Measurements from ENCODE around the gene BEND6. TPM values are rescaled to one million over a fixed set of nuclear protein-coding genes. Genes with fewer than 3 reads are reported as not detected.

The BEND6 gene
- total RNA-seq, 1 donor from 2014 or later: 0.38 TPM

DNA sequence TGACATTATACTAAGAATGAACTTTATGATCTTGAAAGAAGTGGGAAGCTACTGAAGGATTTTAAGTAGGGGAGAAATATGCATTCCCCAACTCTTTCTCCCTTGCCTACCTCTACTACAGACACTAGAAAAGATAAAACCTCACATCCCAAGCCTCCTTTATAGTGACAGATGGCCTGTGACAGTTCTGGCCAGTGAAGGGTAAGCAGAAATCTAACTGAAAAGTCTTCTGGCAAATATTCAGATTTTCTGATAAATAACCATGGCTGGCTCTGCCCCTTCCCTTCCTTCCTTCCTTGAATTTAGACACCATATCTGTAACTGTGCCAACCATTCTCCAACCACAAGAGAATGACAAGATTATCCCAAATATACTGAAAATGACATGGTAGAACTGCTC, 10.2 kb upstream of the BEND6 start:
- TF ChIP-seq CTCF (IDR thresholded peaks at IDR 0.05; ENCODE audit: borderline replicate concordance): no peak
- no peaks in the 10 kb centered on the region for H3K27me3 ChIP-seq (ENCODE audit: low read depth)
- no peak overlapping the region for H3K4me3 ChIP-seq
- no peaks in the 10 kb centered on the region for H3K36me3 ChIP-seq
- no peak for DNase-seq
- no peak overlapping the region for H3K27ac ChIP-seq (replicated peaks)
- H3K9me3 ChIP-seq (replicated peaks): peaks cover 19% of the 10 kb centered on the region
- H3K4me1 ChIP-seq: no peaks in the 10 kb centered on the region
- intact Hi-C loops (cut with micrococcal nuclease): no loop called here

GRCh38 chr6:56946368-56946767, 8.5 kb upstream of the BEND6 start:
- H3K36me3 ChIP-seq: no peaks in the 10 kb centered on the region
- H3K4me3 ChIP-seq: no peak overlapping the region
- no peak for TF ChIP-seq CTCF (IDR thresholded peaks at IDR 0.05; ENCODE audit: borderline replicate concordance)
- no peak for DNase-seq
- H3K27me3 ChIP-seq (ENCODE audit: low read depth): no peaks in the 10 kb centered on the region
- peaks cover 9% of the 10 kb centered on the region for H3K9me3 ChIP-seq (replicated peaks)
- no peaks in the 10 kb centered on the region for H3K4me1 ChIP-seq
- no peak overlapping the region for H3K27ac ChIP-seq (replicated peaks)
- intact Hi-C loops (cut with micrococcal nuclease): no loop called here

GRCh38 chr6:56947924-56948323, 7.0 kb upstream of the BEND6 start:
- no peak for DNase-seq
- no peaks in the 10 kb centered on the region for H3K4me1 ChIP-seq
- no peaks in the 10 kb centered on the region for H3K27me3 ChIP-seq (ENCODE audit: low read depth)
- no peak overlapping the region for H3K27ac ChIP-seq (replicated peaks)
- no peak overlapping the region for H3K4me3 ChIP-seq
- intact Hi-C loops (cut with micrococcal nuclease): no loop called here
- TF ChIP-seq CTCF (IDR thresholded peaks at IDR 0.05; ENCODE audit: borderline replicate concordance): no peak
- no peaks in the 10 kb centered on the region for H3K36me3 ChIP-seq
- H3K9me3 ChIP-seq (replicated peaks): no peaks in the 10 kb centered on the region

DNA sequence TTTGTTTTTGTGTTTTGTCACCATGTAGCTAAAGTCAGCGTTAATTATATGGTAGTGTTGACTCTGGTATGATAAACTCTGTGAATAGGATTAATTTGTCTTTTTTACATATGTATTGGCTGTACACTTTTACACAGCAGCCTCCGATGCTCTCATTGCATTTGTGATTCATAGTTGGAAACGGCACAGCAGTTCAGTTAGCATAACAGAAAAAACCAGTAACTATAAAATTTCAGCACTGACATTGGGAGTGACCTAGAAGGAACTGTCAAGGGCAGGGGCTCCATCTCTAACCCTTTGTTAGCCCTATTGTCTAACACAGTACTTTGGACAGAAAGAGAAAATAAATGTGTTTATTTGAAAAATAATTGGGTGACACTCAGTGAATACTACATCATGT, 5.6 kb upstream of the BEND6 start:
- Histone ChIP-seq H3K4me3 (no peak overlapping the region), H3K9me3 (replicated peaks) (no peaks in the 10 kb centered on the region), H3K36me3 (no peaks in the 10 kb centered on the region), H3K27ac (replicated peaks) (no peak overlapping the region), H3K27me3 (ENCODE audit: low read depth) (peaks cover 8% of the 10 kb centered on the region), H3K4me1 (peaks cover 11% of the 10 kb centered on the region)
- intact Hi-C loops (cut with micrococcal nuclease): no loop called here
- TF ChIP-seq CTCF (IDR thresholded peaks at IDR 0.05; ENCODE audit: borderline replicate concordance): no peak
- no peak for DNase-seq

- TF ChIP-seq CTCF (IDR thresholded peaks at IDR 0.05; ENCODE audit: borderline replicate concordance): no peak
- Histone ChIP-seq H3K27me3 (ENCODE audit: low read depth) (peaks cover 11% of the 10 kb centered on the region), H3K4me1 (peaks cover 13% of the 10 kb centered on the region), H3K4me3 (no peak overlapping the region), H3K27ac (replicated peaks) (no peak overlapping the region), H3K36me3 (no peaks in the 10 kb centered on the region), H3K9me3 (replicated peaks) (no peaks in the 10 kb centered on the region)
- DNase-seq: no peak
- intact Hi-C loops (cut with micrococcal nuclease): no loop called here
Measured at GRCh38 chr6:56949925-56950495, 4.9 kb upstream of the BEND6 start.
